Gastrocnemius medialis (tissue), 4 donors: ENCODE results near the gene ACP6.

ENCODE experiments used
- CTCF ChIP-seq, 5 experiments: fragments of 450-650 bp in 3 of 5; fragments of 200-600 bp in 2 of 5; sonication (generic) in 2 of 5; IDR thresholded peaks in 4 of 5; conservative IDR thresholded peaks in 1 of 5; 1 replicate in 4 of 5; 2 replicates in 1 of 5; pipeline ENCODE4 v1.5.1; 2016 to 2019; ENCODE audit warnings: antibody characterized with exemption in 5 of 5, mild to moderate bottlenecking in 3 of 5, moderate library complexity in 3 of 5
- POLR2A ChIP-seq, 2 donors: fragments of 450-650 bp; IDR thresholded peaks; one replicate each; pipeline ENCODE4 v1.6.1; 2017; ENCODE audit warnings: antibody characterized with exemption in 2 of 2, mild to moderate bottlenecking in 2 of 2, moderate library complexity in 2 of 2

GRCh38 chr1:147652306-147652705 is 18.0 kb downstream of the ACP6 start:
- TF ChIP-seq POLR2A (IDR thresholded peaks at IDR 0.05): no peak
- no peak for TF ChIP-seq CTCF (IDR thresholded peaks at IDR 0.05 in 4 of 5, conservative IDR thresholded peaks at IDR 0.05 in 1 of 5)
